RPMI7951 (cell line): ENCODE measurements around the gene ARHGEF6. TPM values are rescaled to one million over a fixed set of nuclear protein-coding genes. Genes with fewer than 3 reads are reported as not detected.
"Not testable (repeated sequence)": the region's sequence is repeated elsewhere in the genome, so short reads cannot be mapped to it uniquely, and the experiment has no call there.

ENCODE experiments used
- DNase-seq: peaks from one replicate; pipeline ENCODE4 v3.0.0-alpha.2; 2012; ENCODE audit warnings: low read depth
- total RNA-seq: library from RNA; depleted of rRNA; stranded (reverse); fragments of >200 nt; shearing (Covaris generic); gene quantifications from 2 replicates; pipeline ENCODE4 v1.2.3, GENCODE V29; 2014

ARHGEF6 gene
- total RNA-seq, 1 experiment from 2014 or later, result 3.7 TPM

GRCh38 chrX:136783159-136783558, 2.4 kb upstream of the ARHGEF6 start:
- no peak for DNase-seq

- DNase-seq, result no peak
Measured at GRCh38 chrX:136781180-136781797, 557 bp upstream of the ARHGEF6 start.

GRCh38 chrX:136780241-136780640, 491 bp downstream of the ARHGEF6 start:
- DNase-seq, result no peak

- no peak for DNase-seq
Measured at GRCh38 chrX:136779346-136779781, 1.4 kb downstream of the ARHGEF6 start.

GRCh38 chrX:136778916-136779315, 1.8 kb downstream of the ARHGEF6 start:
- DNase-seq, result no peak

GRCh38 chrX:136778020-136778419, 2.7 kb downstream of the ARHGEF6 start:
- no peak for DNase-seq

- no peak for DNase-seq
Measured at GRCh38 chrX:136773648-136774047, 7.1 kb downstream of the ARHGEF6 start.

- not testable (repeated sequence) for DNase-seq
Measured at GRCh38 chrX:136771869-136772268, 8.9 kb downstream of the ARHGEF6 start.

GRCh38 chrX:136768469-136769084, 12.2 kb downstream of the ARHGEF6 start:
- peak; percentile 90 for DNase-seq

GRCh38 chrX:136767104-136767941, 13.4 kb downstream of the ARHGEF6 start:
- peak; percentile 65 for DNase-seq

GRCh38 chrX:136766785-136767103, 14.0 kb downstream of the ARHGEF6 start:
- DNase-seq, result no peak

GRCh38 chrX:136765821-136766356, 14.8 kb downstream of the ARHGEF6 start:
- DNase-seq, result no peak

GRCh38 chrX:136764206-136764605, 16.5 kb downstream of the ARHGEF6 start:
- DNase-seq, result no peak

GRCh38 chrX:136762820-136763452, 17.8 kb downstream of the ARHGEF6 start:
- no peak for DNase-seq

- no peak for DNase-seq
Measured at GRCh38 chrX:136761421-136761820, 19.3 kb downstream of the ARHGEF6 start.

- DNase-seq, result no peak
Measured at GRCh38 chrX:136759968-136760367, 20.8 kb downstream of the ARHGEF6 start.

- no peak for DNase-seq
Measured at GRCh38 chrX:136755411-136755810, 25.3 kb downstream of the ARHGEF6 start.

- DNase-seq, result peak; percentile 38
Measured at GRCh38 chrX:136754651-136755050, 26.1 kb downstream of the ARHGEF6 start.

- no peak for DNase-seq
Measured at GRCh38 chrX:136752796-136753195, 27.9 kb downstream of the ARHGEF6 start.

GRCh38 chrX:136752346-136752745, 28.4 kb downstream of the ARHGEF6 start:
- DNase-seq, result no peak

GRCh38 chrX:136750364-136750763, 30.4 kb downstream of the ARHGEF6 start:
- no peak for DNase-seq
